Body of pancreas (tissue), 4 donors: ENCODE data around the gene HES4.

Source experiments
- CTCF ChIP-seq, 7 experiments: fragments of 450-650 bp in 4 of 7; fragments of 200-600 bp in 3 of 7; sonication (generic) in 3 of 7; IDR thresholded peaks; one replicate each; pipeline ENCODE4 v1.5.1; 2016 to 2019; ENCODE audit warnings: antibody characterized with exemption in 7 of 7
- POLR2A ChIP-seq, 3 donors: fragments of 450-650 bp; IDR thresholded peaks; one replicate each; pipeline ENCODE4 v1.6.1; 2016; ENCODE audit warnings: antibody characterized with exemption in 3 of 3, mild to moderate bottlenecking in 2 of 3

DNA sequence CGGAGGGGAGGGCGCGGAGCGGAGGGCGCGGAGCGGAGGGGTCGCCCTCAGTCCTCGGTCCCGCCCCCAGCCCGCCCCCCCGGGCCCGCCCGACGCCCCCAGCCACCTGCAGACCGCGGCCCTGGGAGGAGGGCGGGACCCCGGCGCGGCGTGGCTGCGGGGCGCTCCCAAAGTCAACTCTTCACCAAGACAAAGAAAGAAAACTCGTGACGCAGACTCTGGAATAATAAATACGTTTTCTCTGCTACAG lies 1.2 kb downstream of the HES4 start:
- no peak for TF ChIP-seq CTCF (IDR thresholded peaks at IDR 0.05)
- no peak for TF ChIP-seq POLR2A (IDR thresholded peaks at IDR 0.05)
